ENCODE results near the gene PDSS2. TPM values are rescaled to one million over a fixed set of nuclear protein-coding genes. Genes with fewer than 3 reads are reported as not detected.

The PDSS2 gene
- total and polyA plus RNA-seq, 9 of the 15 experiments (the other 6 are each of a cell fraction or from before 2014, with no cell fraction given): 5.8 to 21.1 (median 12.0) TPM

DNA sequence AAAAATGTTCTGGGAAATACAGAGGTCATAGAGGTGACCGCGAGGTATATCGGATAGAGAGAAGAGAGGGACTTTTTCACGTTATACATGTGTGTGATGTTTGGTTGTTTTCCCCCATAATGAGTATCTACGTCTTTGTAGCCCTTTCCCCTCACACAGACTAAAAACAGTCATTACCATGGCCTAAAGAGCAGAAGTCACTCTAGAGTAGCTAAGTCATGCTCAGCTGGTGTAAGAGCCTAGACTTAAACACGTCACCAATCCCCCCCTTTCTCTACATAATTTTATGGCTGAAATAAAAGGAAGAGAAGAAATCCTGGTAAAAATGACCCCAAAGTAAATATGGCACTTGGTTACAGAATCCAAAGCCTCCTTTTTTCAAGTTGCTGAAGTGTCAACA lies 338.1 kb downstream of the PDSS2 start:
- Histone ChIP-seq H4K20me1 (replicated peaks; ENCODE audit: control insufficient read depth, insufficient read depth, low read length) (no peaks in the 10 kb centered on the region), H2AFZ (ENCODE audit: low read depth, low read length) (peak overlapping the region; percentile 85), H3K27ac (ENCODE audit: extremely low read depth, low read depth, low read length) (peak overlapping the region; percentile 59), H3K9me3 (replicated peaks; ENCODE audit: control insufficient read depth, insufficient read depth, low read depth, low read length) (no peaks in the 10 kb centered on the region), H3K9me1 (ENCODE audit: control insufficient read depth, insufficient read depth, low read length) (no peaks in the 10 kb centered on the region), H3K4me3 (no peak overlapping the region), H3K4me2 (ENCODE audit: insufficient read depth, low read length) (no peak overlapping the region), H3K79me2 (ENCODE audit: control insufficient read depth, insufficient read depth, low read length) (no peaks in the 10 kb centered on the region), H3K27me3 (ENCODE audit: control insufficient read depth in 2 of 2, insufficient read depth in 2 of 2, low read length in 2 of 2) (no peaks in the 10 kb centered on the region), H3K4me1 (replicated peaks in 1 of 2; ENCODE audit: control insufficient read depth in 2 of 2, insufficient read depth in 2 of 2, low read length in 2 of 2) (peaks cover 9 to 13% of the 10 kb centered on the region in 2 experiments; a peak in 3 of 5 replicates), H3K36me3 (ENCODE audit: control insufficient read depth, insufficient read depth, low read length) (no peaks in the 10 kb centered on the region), H3K9ac (ENCODE audit: insufficient read depth in 1 of 2, low read depth in 2 of 2, low read length in 2 of 2) (no peak overlapping the region; a peak in 1 of 4 replicates)
- WGBS (ENCODE audit: insufficient coverage, low coverage, missing lambda C conversion rate): 50% methylated on average over 5 of the region's 6 CpGs
- FAIRE-seq (no peak), ATAC-seq (peak; percentile 63), DNase-seq (ENCODE audit: extremely low read depth in 1 of 4, low spot score in 3 of 4) (peak in 2 of 4 experiments; percentile 24 to 31)
- ChIA-PET POLR2A (interaction anchor here (0.7 to 1.1 kb wide), 2 partner anchors 9 to 48 kb away, joined by 3 read pairs; no protein-coding TSS in a partner anchor), CTCF (ENCODE audit: low intra/inter-chr PET ratio) (no interaction called here)
- BruUV-seq (replicated peaks): no TSS peak
- intact Hi-C loops (cut with micrococcal nuclease): no loop called here
- in situ Hi-C loops (cut with MboI): no loop called here
- TF ChIP-seq, protein P1, sequence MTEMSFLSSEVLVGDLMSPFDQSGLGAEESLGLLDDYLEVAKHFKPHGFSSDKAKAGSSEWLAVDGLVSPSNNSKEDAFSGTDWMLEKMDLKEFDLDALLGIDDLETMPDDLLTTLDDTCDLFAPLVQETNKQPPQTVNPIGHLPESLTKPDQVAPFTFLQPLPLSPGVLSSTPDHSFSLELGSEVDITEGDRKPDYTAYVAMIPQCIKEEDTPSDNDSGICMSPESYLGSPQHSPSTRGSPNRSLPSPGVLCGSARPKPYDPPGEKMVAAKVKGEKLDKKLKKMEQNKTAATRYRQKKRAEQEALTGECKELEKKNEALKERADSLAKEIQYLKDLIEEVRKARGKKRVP (CRISPR knock-in tag; IDR thresholded peaks at IDR 0.05): no peak
- TF ChIP-seq, protein P2, sequence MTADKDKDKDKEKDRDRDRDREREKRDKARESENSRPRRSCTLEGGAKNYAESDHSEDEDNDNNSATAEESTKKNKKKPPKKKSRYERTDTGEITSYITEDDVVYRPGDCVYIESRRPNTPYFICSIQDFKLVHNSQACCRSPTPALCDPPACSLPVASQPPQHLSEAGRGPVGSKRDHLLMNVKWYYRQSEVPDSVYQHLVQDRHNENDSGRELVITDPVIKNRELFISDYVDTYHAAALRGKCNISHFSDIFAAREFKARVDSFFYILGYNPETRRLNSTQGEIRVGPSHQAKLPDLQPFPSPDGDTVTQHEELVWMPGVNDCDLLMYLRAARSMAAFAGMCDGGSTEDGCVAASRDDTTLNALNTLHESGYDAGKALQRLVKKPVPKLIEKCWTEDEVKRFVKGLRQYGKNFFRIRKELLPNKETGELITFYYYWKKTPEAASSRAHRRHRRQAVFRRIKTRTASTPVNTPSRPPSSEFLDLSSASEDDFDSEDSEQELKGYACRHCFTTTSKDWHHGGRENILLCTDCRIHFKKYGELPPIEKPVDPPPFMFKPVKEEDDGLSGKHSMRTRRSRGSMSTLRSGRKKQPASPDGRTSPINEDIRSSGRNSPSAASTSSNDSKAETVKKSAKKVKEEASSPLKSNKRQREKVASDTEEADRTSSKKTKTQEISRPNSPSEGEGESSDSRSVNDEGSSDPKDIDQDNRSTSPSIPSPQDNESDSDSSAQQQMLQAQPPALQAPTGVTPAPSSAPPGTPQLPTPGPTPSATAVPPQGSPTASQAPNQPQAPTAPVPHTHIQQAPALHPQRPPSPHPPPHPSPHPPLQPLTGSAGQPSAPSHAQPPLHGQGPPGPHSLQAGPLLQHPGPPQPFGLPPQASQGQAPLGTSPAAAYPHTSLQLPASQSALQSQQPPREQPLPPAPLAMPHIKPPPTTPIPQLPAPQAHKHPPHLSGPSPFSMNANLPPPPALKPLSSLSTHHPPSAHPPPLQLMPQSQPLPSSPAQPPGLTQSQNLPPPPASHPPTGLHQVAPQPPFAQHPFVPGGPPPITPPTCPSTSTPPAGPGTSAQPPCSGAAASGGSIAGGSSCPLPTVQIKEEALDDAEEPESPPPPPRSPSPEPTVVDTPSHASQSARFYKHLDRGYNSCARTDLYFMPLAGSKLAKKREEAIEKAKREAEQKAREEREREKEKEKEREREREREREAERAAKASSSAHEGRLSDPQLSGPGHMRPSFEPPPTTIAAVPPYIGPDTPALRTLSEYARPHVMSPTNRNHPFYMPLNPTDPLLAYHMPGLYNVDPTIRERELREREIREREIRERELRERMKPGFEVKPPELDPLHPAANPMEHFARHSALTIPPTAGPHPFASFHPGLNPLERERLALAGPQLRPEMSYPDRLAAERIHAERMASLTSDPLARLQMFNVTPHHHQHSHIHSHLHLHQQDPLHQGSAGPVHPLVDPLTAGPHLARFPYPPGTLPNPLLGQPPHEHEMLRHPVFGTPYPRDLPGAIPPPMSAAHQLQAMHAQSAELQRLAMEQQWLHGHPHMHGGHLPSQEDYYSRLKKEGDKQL (CRISPR knock-in tag; IDR thresholded peaks at IDR 0.05; ENCODE audit: borderline replicate concordance): no peak
- TF ChIP-seq, protein P3, sequence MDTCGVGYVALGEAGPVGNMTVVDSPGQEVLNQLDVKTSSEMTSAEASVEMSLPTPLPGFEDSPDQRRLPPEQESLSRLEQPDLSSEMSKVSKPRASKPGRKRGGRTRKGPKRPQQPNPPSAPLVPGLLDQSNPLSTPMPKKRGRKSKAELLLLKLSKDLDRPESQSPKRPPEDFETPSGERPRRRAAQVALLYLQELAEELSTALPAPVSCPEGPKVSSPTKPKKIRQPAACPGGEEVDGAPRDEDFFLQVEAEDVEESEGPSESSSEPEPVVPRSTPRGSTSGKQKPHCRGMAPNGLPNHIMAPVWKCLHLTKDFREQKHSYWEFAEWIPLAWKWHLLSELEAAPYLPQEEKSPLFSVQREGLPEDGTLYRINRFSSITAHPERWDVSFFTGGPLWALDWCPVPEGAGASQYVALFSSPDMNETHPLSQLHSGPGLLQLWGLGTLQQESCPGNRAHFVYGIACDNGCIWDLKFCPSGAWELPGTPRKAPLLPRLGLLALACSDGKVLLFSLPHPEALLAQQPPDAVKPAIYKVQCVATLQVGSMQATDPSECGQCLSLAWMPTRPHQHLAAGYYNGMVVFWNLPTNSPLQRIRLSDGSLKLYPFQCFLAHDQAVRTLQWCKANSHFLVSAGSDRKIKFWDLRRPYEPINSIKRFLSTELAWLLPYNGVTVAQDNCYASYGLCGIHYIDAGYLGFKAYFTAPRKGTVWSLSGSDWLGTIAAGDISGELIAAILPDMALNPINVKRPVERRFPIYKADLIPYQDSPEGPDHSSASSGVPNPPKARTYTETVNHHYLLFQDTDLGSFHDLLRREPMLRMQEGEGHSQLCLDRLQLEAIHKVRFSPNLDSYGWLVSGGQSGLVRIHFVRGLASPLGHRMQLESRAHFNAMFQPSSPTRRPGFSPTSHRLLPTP (IDR thresholded peaks at IDR 0.05; ENCODE audit: borderline replicate concordance, extremely low read depth, insufficient read length): no peak
- TF ChIP-seq ZC3H11A (IDR thresholded peaks at IDR 0.05; ENCODE audit: low read depth, low read length) (no peak), U2AF1 (optimal IDR thresholded peaks at IDR 0.05; ENCODE audit: low read depth, low read length) (no peak), PCBP2 (IDR thresholded peaks at IDR 0.05; ENCODE audit: low read depth, low read length, poor library complexity, severe bottlenecking) (no peak), DACH1 (IDR thresholded peaks at IDR 0.05; ENCODE audit: partially characterized antibody) (peak; percentile 8), NFE2 (IDR thresholded peaks at IDR 0.05; ENCODE audit: low read depth) (peak; percentile 59), SMARCE1 (IDR thresholded peaks at IDR 0.05) (no peak), SMARCA5 (IDR thresholded peaks at IDR 0.05) (no peak), E2F3 (CRISPR knock-in tag; IDR thresholded peaks at IDR 0.05) (no peak), KHSRP (IDR thresholded peaks at IDR 0.05) (no peak)
- TF ChIP-seq, protein P4, sequence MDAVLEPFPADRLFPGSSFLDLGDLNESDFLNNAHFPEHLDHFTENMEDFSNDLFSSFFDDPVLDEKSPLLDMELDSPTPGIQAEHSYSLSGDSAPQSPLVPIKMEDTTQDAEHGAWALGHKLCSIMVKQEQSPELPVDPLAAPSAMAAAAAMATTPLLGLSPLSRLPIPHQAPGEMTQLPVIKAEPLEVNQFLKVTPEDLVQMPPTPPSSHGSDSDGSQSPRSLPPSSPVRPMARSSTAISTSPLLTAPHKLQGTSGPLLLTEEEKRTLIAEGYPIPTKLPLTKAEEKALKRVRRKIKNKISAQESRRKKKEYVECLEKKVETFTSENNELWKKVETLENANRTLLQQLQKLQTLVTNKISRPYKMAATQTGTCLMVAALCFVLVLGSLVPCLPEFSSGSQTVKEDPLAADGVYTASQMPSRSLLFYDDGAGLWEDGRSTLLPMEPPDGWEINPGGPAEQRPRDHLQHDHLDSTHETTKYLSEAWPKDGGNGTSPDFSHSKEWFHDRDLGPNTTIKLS (IDR thresholded peaks at IDR 0.05; ENCODE audit: borderline replicate concordance, low read depth): no peak
